GM21360 (cell line): ENCODE results near the gene STH.

ENCODE experiments used
- ATAC-seq: cut with Tn5 transposase; IDR thresholded peaks from one replicate; pipeline ENCODE4 v1.9.1; 2021; ENCODE audit warnings: mild to moderate bottlenecking, moderate library complexity; ENCODE audit not compliant: unreplicated experiment

The STH gene

DNA sequence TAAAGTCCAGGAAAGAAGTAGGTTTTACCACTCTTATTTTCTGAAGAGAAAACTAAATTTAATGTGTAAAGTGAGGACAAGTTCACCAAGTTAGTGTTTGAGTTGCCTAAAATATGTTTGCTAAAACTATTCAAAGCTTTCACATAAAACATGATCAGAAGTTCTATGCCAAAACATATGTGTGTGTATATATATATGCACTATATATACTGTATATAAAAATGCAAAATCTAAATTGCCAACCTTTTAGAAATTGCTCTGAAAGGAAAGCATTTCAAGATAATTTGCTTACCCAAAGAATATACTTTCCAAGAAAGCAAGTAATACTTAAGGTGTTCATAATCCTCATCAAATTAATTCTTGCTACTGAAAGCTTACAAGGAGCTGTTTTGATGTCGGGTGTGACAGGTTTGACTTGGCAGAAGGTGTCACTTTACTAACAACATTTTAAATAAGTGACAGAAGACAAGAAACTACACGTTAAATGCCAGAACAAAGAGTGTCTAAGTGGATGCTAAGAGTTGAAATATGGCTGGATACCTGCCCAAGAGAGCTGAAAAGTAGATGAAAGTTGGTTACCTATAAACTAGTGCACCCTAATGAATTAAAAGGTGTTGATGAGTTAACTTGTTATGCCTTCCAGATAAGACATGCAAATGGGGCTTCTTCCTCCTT lies 32.3 kb upstream of the STH start:
- ATAC-seq: no peak

GRCh38 chr17:45967378-45967777 lies 31.7 kb upstream of the STH start:
- ATAC-seq: no peak

DNA sequence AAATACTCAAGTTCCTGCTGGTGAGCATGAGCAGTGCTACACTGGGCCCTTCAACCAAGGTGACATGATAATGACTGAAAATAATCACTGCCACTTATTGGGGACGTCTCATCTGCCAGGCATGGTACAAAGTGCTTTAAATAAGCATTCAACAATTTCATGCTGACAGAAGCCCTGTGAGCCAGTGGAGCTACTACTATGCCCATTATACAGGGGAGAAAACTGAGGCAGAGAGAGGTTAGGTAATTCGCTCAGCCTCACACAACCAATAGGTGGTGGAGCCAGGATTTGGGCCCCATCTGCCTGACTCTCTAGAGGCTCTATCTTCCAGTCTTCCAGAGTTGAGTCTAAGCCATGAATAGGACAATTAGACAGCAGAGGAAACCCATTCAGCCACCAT lies 30.3 kb upstream of the STH start:
- no peak for ATAC-seq

GRCh38 chr17:45969726-45970125 lies 29.3 kb upstream of the STH start:
- no peak for ATAC-seq

DNA sequence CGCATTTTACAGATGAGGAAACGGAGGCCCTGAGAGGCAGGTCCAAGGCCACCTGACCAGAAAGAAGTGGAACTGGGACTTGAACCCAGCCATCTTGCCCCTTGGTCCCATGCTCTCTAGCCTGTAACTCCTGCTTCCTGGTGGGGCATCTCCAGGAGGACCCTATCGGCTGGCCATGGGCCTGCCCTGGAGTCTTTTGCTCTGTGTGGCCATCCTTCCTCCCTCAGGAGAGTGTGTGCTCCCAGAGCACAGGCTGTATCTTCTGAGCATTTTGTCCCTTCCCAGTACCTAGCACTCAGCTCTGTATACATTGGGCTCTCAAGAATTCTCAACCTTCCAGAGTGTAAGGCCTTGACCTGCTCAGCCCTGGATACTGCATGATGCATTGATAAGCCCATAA lies 28.4 kb upstream of the STH start:
- ATAC-seq: no peak

DNA sequence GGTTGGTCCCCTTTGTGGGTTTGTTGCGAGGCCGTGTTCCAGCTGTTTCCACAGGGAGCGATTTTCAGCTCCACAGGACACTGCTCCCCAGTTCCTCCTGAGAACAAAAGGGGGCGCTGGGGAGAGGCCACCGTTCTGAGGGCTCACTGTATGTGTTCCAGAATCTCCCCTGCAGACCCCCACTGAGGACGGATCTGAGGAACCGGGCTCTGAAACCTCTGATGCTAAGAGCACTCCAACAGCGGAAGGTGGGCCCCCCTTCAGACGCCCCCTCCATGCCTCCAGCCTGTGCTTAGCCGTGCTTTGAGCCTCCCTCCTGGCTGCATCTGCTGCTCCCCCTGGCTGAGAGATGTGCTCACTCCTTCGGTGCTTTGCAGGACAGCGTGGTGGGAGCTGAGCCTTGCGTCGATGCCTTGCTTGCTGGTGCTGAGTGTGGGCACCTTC lies 27.3 kb upstream of the STH start:
- no peak for ATAC-seq

GRCh38 chr17:45972531-45972930 lies 26.5 kb upstream of the STH start:
- no peak for ATAC-seq

DNA sequence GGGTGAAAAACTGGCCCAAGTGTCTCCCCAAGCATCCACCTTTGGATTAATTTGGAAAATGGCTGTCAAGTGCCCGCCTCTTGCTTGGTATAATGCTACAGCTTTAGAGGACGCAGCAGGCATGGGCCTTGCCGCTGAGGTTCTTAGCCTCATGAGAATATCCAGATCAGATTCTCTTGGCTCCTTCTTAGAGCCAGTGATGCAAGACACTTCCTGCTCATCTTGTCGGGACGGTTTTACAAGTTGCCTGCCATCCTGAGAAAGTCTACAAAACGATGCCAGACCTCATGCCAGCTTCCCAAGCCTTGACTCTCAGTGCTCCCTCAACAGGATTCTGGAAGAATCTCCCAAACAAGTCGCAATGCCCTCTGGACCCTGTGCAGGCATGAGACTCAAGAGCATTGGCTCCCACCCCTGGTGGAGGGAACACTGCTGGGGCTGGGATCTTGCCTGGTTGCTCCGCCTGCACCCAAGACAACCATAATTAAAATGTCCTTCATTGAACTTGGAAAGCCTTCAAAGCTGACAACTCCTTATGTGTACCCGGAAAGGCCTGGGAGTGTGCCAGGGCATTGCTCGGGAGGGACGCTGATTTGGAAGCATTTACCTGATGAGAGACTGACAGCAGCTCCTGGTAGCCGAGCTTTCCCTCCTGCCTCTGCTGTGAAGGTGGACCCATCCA lies 25.8 kb upstream of the STH start:
- no peak for ATAC-seq

- no peak for ATAC-seq
These were observed 24.8 kb upstream of the STH start for GRCh38 chr17:45973946-45974859.

- ATAC-seq: no peak
These were observed 24.0 kb upstream of the STH start for GRCh38 chr17:45974916-45975630.

GRCh38 chr17:45975640-45976295 lies 23.3 kb upstream of the STH start:
- no peak for ATAC-seq

DNA sequence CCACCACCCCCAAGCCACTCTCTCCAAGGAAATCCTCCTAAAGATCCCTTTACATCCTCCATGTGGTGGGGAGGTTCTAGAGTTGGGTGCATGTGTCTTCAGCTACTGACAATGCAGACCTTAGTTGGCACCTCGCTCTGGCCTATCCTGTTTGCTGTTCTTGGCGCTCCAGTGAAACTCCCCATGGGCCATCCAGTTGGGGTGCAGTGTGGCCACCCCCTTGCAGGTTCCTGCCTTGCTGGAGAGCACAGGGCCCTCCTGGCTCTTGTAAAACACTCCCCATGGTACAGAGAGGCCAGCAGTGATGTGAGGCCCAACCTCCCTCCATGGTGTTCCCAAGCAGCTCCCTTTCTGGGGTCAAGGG lies 22.7 kb upstream of the STH start:
- no peak for ATAC-seq

DNA sequence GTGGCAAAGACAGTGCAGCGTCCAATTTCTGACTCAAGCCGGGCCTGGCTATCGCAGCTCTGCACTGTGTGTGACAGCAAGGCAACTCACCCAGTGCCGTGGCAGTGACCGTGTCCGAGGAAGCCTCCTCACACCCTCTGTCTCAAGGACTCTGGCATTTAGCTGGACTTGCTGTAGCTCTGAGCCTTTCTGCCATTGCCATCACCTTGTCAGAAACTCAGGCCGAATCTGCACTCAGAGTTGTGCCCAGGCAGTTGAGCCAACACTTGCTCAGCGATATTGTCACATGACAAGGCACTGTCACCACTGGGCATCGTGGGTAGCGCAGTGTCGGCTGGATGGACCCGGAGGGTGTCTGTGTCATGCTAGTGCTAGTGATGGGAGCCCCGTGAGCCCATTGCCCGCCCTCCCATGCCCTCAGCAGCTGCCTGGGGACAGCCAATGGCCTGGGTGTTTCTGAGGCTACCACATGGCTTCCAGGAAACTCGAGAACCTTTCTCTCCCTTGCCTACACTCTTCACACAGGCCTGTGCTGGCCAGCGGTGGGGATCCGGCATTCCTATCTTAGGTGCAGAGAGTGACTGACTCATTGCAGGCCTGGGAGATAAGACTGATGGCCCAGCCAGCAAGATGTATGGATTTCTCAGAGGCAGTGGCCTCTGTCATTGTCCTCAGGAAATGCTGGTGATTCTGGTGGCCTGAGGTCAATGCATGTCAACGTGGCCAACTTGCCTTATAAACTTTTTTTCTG lies 22.1 kb upstream of the STH start:
- ATAC-seq: no peak

- ATAC-seq: no peak
These were observed 21.6 kb upstream of the STH start for GRCh38 chr17:45977506-45977824.

GRCh38 chr17:45977976-45978626 lies 20.9 kb upstream of the STH start:
- ATAC-seq: no peak

- ATAC-seq: no peak
These were observed 19.9 kb upstream of the STH start for GRCh38 chr17:45979137-45979536.

GRCh38 chr17:45980855-45981254 lies 18.2 kb upstream of the STH start:
- no peak for ATAC-seq

- ATAC-seq: no peak
These were observed 17.7 kb upstream of the STH start for GRCh38 chr17:45981306-45981705.

DNA sequence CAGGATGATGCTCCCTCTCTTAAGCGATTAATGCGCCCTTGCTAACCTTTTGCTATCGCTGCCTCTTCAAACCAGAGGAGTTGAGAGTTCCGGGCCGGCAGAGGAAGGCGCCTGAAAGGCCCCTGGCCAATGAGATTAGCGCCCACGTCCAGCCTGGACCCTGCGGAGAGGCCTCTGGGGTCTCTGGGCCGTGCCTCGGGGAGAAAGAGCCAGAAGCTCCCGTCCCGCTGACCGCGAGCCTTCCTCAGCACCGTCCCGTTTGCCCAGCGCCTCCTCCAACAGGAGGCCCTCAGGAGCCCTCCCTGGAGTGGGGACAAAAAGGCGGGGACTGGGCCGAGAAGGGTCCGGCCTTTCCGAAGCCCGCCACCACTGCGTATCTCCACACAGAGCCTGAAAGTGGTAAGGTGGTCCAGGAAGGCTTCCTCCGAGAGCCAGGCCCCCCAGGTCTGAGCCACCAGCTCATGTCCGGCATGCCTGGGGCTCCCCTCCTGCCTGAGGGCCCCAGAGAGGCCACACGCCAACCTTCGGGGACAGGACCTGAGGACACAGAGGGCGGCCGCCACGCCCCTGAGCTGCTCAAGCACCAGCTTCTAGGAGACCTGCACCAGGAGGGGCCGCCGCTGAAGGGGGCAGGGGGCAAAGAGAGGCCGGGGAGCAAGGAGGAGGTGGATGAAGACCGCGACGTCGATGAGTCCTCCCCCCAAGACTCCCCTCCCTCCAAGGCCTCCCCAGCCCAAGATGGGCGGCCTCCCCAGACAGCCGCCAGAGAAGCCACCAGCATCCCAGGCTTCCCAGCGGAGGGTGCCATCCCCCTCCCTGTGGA lies 16.0 kb upstream of the STH start:
- ATAC-seq: no peak
